ENCODE data around the gene STK10. TPM values are rescaled to one million over a fixed set of nuclear protein-coding genes. Genes with fewer than 3 reads are reported as not detected.

The STK10 gene
- total and polyA plus RNA-seq, 2 donors (not counting 1 experiment from before 2014, with no cell fraction given) = 97.9 to 253 TPM

DNA sequence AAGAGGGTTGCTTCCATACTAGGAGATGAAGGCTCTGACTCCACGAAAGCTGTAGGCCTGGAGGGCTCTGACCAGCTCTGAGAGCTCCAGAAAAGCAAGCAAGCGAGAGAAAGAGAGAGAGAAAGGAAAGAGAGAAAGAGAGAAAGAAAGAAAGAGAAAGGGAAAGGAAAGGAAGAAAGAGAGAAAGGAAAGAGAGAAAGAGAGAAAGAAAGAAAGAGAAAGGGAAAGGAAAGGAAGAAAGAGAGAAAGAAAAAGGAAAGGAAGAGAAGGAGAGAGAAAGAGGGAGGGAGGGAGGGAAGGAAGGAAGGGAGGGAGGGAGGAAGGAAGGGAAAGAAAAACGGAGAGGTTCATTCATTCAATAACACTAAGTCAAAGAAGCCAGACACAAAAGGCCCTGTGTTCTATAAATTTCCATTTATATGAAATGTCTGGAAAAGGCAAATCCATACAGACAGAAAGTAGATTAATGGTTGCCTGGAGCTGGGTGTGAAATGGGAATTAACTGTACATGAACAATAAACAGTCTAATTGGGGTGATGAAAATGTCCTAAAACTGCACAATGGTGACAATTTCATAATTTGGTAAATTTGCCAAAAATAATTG, 1.8 kb upstream of the STK10 start:
- Histone ChIP-seq H3K79me2 (ENCODE audit: control insufficient read depth, insufficient read depth, low read length) (peaks cover 28% of the 10 kb centered on the region), H3K27ac (ENCODE audit: low read length in 2 of 2) (no peak overlapping the region), H3K4me3 (ENCODE audit: control extremely low read depth in 1 of 5, extremely low read depth in 1 of 5, insufficient read depth in 1 of 5, low read depth in 2 of 5, low read length in 4 of 5) (no peak overlapping the region), H3K9ac (ENCODE audit: low read length) (no peak overlapping the region), H3K27me3 (replicated peaks in 1 of 4; ENCODE audit: control extremely low read depth in 1 of 4, control insufficient read depth in 3 of 4, insufficient read depth in 4 of 4, low read length in 3 of 4) (no peaks in the 10 kb centered on the region), H3K36me3 (replicated peaks in 1 of 2; ENCODE audit: control extremely low read depth in 1 of 2, control insufficient read depth in 1 of 2, extremely low read depth in 1 of 2, insufficient read depth in 2 of 2, low read length in 1 of 2) (peaks cover 0 to 4% of the 10 kb centered on the region in 2 experiments), H4K20me1 (ENCODE audit: control insufficient read depth, insufficient read depth, low read length, poor library complexity, severe bottlenecking) (peaks cover 17% of the 10 kb centered on the region), H2AFZ (ENCODE audit: insufficient read depth, low read depth, low read length, poor library complexity, severe bottlenecking) (no peak overlapping the region), H3K4me2 (replicated peaks; ENCODE audit: low read depth, low read length, poor library complexity, severe bottlenecking) (no peak overlapping the region), H3K9me3 (ENCODE audit: control extremely low read depth in 1 of 3, control insufficient read depth in 2 of 3, insufficient read depth in 1 of 3, low read length in 2 of 3) (no peaks in the 10 kb centered on the region), H3K4me1 (ENCODE audit: control insufficient read depth in 2 of 2, insufficient read depth in 2 of 2, low read length in 2 of 2) (peaks cover 20 to 33% of the 10 kb centered on the region in 2 donors)
- Mint-ChIP-seq H3K4me3 (no peak overlapping the region), H3K9me3 (ENCODE audit: insufficient read depth) (no peaks in the 10 kb centered on the region), H3K4me1 (peaks cover 28% of the 10 kb centered on the region), H3K27ac (peak overlapping the region; percentile 26), H3K27me3 (no peaks in the 10 kb centered on the region)
- CTCF ChIA-PET = interaction anchor here (0.7 to 11.2 kb wide), 17 partner anchors 11 to 278 kb away, joined by 3 to 245 read pairs (median 9); partner anchors contain the start of gene FBXW11
- DNase-seq (no peak), ATAC-seq (ENCODE audit: low read depth) (no peak)
- TF ChIP-seq, protein P1, sequence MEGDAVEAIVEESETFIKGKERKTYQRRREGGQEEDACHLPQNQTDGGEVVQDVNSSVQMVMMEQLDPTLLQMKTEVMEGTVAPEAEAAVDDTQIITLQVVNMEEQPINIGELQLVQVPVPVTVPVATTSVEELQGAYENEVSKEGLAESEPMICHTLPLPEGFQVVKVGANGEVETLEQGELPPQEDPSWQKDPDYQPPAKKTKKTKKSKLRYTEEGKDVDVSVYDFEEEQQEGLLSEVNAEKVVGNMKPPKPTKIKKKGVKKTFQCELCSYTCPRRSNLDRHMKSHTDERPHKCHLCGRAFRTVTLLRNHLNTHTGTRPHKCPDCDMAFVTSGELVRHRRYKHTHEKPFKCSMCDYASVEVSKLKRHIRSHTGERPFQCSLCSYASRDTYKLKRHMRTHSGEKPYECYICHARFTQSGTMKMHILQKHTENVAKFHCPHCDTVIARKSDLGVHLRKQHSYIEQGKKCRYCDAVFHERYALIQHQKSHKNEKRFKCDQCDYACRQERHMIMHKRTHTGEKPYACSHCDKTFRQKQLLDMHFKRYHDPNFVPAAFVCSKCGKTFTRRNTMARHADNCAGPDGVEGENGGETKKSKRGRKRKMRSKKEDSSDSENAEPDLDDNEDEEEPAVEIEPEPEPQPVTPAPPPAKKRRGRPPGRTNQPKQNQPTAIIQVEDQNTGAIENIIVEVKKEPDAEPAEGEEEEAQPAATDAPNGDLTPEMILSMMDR (IDR thresholded peaks at IDR 0.05) = peak; percentile 16
- TF ChIP-seq EZH2 (IDR thresholded peaks at IDR 0.05; ENCODE audit: borderline replicate concordance, insufficient read depth, low read depth, low read length, poor library complexity, severe bottlenecking) = no peak
- intact Hi-C loops (cut with micrococcal nuclease) = loop anchor here (2.0 to 10.0 kb wide), 4 partner anchors 39 to 1425 kb away; partner anchors contain the start of gene BOD1
- 97% methylated on average over 2 of the region's 3 CpGs for WGBS (ENCODE audit: insufficient coverage)
- POLR2A ChIA-PET = interaction anchor here (0.6 to 0.8 kb wide), 5 partner anchors 8 to 218 kb away, joined by 3 to 14 read pairs (median 7); partner anchors contain the start of gene FBXW11
